GM18951 (cell line): ENCODE results near the gene CTNNA3.

Source experiments
- POLR2A ChIP-seq: IDR thresholded peaks from 4 replicates; pipeline ENCODE4 v1.6.1; 2011; ENCODE audit warnings: mild to moderate bottlenecking; ENCODE audit not compliant: insufficient read length, insufficient read depth; ENCODE audit errors: extremely low read depth
- in situ Hi-C: fragments of 300-500 bp; cut with MboI; formaldehyde crosslinking; loops from one replicate; pipeline ENCODE4 v1.12.0; 2022; ENCODE audit warnings: low sequenced_read_pairs, mixed read lengths, inconsistent platforms; ENCODE audit not compliant: unreplicated experiment

Gene CTNNA3

DNA sequence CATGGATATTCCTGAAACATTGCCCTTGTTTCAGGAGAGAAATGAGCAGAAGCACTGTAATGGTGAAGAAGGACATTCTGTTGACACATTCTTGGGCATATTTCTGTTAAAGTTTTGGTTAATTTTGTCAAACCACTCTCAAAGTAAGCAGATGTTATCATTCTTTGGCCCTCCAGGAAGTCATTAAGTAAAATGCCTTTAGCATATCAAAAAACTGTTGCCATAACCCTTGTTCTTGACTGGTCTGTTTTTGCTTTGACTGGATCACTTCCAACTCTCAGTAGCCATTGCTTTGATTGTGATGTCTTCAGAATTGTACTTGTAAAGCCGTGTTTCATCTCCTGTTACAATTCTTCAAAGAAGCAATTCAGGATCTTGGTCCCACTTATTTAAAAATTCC lies 1174.5 kb downstream of the CTNNA3 start:
- in situ Hi-C loops, result no loop called here
- TF ChIP-seq POLR2A, result no peak

DNA sequence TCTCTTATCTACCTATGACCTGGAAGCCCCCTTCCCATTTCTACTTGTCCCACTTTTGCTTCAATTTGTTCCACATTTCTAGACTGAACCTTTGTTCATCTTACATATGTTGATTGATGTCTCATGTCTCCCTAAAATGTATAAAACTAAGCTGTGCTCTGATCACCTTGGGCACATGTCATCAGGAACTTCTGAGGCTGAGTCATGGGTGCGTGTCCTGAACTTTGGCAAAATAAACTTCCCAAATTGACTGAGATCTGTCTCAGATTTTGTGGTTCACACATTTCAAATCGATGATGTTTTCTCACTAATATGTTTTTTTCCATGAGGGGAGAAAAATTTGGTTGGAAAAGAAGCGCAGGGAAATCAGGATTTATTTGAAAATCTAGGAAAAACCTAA lies 1176.4 kb downstream of the CTNNA3 start:
- in situ Hi-C loops, result no loop called here

DNA sequence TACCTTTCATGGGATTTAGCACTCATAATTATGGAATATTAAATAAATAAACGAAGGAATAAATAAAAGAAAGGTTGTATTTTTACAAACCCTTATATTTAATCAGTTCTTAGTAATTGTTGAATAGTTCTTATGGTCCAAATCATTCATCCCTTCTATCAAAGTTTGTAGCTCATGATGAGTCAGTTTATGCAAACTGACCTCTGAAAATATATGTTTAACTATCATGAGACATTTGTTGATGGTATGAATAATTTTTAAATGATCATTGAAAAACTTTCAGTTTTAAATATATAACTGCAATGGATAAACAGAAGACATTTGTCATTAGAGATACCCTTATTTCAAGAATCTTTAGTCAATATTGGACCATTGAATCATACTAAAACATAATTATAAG lies 1181.3 kb downstream of the CTNNA3 start:
- TF ChIP-seq POLR2A, result no peak
- in situ Hi-C loops, result no loop called here

More for the DNA sequence above, 1176.4 kb downstream of the CTNNA3 start:
- no peak for TF ChIP-seq POLR2A

DNA sequence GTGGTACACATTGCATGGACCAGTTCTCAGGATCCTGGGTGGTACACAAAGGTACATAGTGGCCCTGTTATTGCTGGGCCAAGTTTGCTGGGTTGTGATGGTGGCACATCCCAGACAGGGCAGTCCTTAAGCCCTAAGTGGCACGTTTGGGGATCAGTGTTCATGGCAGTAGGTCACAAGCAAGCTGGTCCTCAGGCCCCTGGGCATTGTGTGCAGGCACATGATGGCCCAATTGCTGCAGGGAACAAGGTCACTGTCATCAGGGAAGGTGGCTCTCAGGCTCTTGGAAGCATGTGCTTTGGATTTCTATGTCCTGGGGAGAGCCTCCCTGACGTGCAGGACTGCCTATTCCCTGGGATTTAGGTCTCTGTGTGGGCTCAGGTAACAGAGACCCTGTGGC lies 1182.5 kb downstream of the CTNNA3 start:
- in situ Hi-C loops, result no loop called here
- TF ChIP-seq POLR2A, result no peak

DNA sequence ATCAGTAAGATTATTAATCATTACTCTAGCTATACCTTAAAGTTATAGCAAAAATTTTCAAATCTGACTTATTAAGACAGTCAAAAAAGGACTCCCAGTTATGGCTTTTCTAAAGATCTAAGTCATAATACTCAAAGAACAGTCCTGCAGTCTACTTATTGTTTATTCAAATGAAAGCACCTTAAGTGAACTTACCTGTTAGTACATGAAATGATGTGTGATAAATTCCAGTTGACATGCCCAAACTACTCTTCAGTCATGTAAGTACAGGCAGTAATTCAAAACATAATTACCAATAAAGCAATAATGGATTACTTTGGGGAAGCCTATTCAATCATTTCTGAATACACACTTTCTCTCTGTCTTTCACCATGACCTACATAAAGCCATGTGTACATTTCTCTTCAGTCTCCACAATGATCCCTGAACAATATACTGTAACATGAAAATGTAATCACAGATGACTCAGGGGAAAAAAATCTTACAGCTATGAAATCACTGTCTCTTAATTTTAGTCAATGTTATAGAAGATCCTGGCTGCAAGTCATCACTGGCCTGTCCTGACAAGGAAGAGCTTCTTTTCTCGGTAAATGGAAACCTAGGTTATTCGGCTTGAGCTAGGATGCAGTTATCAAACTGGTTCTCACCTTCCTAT lies 1190.9 kb downstream of the CTNNA3 start:
- in situ Hi-C loops, result no loop called here
- TF ChIP-seq POLR2A, result no peak

DNA sequence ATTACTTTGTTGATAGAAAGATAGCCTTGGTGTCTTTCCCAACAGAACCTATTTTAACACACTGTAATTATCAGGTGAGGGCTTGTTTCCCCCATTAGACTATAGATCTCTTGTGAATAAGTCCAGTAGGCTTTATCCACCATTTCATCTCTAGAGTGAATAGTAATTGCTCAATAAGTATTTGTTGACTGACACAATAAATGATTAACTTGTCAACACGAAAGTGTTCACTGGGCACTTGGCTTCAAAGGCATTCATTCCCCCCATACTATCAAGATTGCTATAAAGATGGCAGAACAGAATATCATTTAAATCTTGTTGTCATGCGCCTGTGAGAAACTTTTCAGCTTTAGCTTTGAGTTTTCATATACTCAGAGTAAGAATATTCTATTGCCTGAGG lies 1194.6 kb downstream of the CTNNA3 start:
- no peak for TF ChIP-seq POLR2A
- in situ Hi-C loops, result no loop called here

DNA sequence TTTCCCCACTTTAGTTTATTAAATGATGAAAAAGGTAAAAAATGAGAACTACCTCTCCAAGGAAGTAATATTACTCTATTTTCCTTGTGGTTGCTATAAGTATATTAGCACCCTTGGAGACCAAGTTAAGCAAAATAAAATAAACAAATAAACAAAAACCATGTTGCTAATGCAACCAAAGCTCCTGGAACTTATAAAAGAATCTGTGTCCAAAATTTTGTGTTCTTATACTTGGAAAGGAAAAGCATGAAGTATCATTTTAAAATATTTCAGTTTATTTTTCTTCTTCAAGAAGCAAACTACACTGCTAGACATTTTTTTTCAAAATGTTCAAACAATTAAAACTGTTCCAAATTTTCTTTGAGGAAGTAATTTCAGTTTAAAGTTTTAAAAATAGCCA lies 1212.0 kb downstream of the CTNNA3 start:
- no peak for TF ChIP-seq POLR2A
- in situ Hi-C loops, result no loop called here

DNA sequence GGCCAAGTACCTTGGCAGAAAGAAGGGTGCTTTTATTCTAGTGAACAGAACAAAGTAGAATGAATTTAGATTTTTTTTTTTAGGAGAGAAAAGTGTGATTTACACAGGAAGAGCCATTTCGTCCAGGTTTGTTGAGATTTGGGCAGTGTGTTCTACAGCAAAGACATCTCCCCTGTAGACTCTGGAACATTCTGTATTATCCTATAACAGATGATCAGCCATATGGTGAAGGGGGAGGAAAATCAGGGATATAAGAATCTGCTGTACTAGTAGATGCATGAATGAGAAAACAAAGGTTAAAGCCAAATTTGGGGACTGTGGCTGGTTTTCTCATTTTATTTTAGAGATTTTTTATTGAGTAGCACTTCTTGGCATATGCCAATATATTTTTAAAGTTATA lies 1223.8 kb downstream of the CTNNA3 start:
- TF ChIP-seq POLR2A, result no peak
- in situ Hi-C loops, result no loop called here

DNA sequence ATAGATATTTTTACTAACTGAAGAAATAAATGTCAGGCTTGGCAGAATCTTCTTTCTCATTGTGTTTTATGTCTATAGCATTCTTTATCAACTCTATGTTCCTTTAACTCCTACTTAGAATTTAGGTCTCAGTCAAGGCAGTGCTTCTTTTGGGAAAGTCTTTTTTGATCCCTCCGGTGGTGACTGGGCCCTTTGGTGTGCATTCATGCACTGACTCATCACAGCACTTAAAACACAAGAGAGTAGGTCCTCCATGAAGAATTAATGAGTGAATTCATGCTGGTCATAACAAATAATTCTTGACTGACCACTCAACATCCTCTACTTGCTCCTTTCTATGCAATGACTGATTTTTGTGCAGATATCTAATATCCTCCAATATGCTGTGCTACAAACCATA lies 1229.0 kb downstream of the CTNNA3 start:
- no peak for TF ChIP-seq POLR2A
- in situ Hi-C loops, result no loop called here

DNA sequence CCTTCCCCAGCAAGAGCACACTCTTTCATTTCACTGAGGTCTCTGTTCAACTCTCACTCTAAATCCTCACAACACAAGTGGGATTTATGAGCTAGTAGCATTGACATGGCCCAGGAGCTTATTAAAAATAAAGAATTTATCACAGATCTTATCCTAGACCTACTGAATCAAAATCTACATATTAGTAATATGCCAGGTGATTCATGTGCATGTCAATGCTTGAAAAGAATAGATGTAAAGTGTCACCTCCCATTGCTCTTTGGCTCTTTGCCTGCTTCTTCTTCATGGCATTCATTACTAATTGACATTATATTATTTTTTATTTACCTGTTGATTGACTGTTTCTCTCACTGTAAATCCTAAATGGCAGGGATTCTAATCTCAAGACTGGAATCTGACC lies 1229.4 kb downstream of the CTNNA3 start:
- in situ Hi-C loops, result no loop called here
- no peak for TF ChIP-seq POLR2A

DNA sequence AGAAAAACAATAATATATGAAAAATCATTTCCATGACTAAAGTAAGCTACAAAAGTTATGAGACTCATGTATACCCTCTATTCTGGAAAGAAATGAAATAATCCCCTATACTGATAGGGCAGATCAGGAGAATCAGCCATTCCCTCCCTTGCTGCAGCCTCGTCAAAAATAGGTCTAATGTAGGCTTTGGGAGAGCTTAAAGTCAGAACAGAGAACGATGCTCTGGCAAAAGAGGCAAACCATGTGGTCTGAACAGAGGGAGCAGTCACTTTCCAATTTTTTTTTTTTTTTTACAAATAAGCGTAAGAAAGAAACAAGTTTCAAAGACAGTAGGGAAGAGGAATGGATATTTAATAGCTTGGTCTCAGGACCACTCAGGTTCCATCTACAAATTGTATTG lies 1232.4 kb downstream of the CTNNA3 start:
- no peak for TF ChIP-seq POLR2A
- in situ Hi-C loops, result no loop called here

DNA sequence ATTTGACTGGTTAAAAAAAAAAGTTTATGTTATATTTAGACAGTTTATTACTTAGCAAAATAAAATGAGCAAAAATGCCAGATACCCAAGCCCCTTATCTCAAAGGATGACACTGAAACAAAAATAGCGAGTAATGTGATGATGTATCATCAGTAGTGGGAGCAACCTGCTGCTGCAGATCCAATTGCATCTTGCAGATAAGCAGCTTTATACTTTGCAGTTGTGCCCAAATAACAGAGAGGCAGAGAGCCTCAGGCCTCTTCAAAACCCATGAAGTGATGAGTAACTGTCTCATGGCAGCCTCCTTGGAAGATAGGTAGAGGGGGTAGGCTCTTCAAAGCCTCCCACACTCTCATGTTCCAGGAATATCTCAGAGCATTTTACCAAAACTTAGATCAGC lies 1238.4 kb downstream of the CTNNA3 start:
- TF ChIP-seq POLR2A, result no peak
- in situ Hi-C loops, result no loop called here

DNA sequence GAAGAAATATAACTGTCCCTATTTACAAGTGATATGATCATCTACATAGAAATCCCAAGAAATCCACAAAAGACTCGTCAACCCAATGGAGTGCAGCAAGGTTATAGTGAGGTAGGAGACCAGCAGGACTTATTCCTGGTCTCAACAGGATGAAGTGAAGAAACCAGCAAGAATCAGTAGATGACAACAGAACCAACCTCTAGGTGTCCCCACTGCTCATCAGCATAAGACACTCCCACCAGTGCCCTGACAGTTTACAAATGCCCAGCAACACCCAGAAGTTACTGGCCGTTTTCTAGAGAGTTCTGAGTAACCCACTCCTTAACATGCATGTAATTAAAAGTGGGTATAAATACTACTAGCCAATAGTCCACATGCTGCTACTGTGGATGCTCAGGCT lies 1240.7 kb downstream of the CTNNA3 start:
- in situ Hi-C loops, result no loop called here
- TF ChIP-seq POLR2A, result no peak

DNA sequence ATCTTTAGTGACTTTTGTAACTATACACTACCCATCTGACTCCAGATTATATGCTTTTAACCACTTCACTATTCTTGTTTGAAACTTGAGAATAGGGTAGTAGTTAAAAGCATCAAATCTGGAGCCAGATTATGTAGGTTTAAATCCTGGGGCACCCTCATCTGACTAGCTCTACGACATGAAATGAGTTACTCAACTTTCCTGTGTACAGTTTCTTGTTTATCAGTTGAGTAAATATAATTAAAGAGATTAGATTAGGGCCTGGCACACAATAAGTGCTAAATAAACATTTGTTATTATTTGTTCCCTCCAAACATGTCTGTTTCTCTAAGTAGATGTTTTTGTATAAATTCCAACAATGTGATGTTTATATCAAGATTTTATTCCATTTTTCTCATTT lies 1255.4 kb downstream of the CTNNA3 start:
- in situ Hi-C loops, result no loop called here
- no peak for TF ChIP-seq POLR2A

DNA sequence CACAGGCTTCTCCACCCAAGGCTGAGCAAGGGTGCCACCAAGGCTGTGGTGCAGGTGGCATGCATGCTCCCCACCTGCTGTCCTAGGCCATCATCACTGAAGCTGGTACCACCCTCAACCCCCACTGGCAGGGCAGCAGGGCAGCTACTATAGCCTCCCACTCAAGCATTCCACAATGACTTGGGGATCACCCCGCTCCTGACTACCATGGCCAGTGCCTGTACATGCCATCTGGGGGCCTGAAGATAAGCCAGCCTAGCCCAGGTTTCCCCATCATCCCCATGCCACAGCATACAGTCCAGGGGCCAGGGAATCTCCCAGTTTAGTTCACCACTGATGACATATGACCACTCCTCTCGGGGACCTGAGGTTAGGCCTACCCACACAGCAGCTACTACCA lies 1281.1 kb downstream of the CTNNA3 start:
- TF ChIP-seq POLR2A, result no peak
- in situ Hi-C loops, result no loop called here
